HG02970 (cell line): Measurements from ENCODE around the gene PREB.
"Not testable (repeated sequence)": the region's sequence is repeated elsewhere in the genome, so short reads cannot be mapped to it uniquely, and the experiment has no call there.

Experiments used
- ATAC-seq: cut with Tn5 transposase; IDR thresholded peaks from one replicate; pipeline ENCODE4 v1.9.1; 2021; ENCODE audit warnings: mild to moderate bottlenecking, moderate library complexity, moderate number of reproducible peaks; ENCODE audit not compliant: unreplicated experiment, low FRiP score

The PREB gene, protein sequence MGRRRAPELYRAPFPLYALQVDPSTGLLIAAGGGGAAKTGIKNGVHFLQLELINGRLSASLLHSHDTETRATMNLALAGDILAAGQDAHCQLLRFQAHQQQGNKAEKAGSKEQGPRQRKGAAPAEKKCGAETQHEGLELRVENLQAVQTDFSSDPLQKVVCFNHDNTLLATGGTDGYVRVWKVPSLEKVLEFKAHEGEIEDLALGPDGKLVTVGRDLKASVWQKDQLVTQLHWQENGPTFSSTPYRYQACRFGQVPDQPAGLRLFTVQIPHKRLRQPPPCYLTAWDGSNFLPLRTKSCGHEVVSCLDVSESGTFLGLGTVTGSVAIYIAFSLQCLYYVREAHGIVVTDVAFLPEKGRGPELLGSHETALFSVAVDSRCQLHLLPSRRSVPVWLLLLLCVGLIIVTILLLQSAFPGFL

DNA sequence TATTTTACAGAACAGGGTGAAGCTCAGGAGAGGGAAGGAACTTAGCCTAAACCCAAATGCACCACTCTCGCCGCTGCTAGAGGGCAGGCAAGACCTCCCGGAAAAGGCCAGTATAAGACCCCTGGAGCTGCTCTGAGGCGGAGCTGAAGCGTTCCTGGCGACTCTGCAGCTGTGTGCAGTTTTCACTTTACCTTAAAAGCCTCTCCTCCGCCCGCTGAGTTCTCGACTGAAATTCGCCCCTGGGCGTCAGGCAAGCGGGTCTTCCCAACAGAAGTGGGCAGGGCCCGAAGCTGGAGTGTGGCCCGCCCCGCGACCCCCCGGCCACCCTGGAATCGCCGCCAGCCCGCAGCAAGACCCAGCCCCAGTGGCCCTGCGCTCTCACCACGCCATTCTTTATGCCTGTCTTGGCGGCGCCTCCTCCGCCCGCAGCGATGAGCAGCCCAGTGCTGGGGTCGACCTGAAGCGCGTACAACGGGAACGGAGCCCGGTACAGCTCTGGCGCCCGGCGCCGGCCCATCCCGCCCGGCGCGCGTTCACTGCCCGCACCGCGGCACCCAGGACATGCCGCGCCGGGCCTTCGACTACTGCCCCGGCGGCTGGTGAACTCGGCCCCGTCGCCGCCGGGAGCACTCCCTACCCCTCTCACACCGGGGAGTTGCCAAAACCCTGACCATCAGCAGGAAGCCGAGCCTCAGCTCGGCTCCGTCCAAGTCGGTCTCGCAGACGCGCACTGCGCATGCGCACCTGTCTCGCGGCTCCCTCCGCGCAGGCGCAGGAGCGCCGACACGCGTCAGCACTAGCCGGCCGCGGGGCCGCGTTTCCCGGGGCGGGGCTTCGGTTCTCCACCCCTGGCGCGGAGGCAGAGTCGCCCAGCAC, at the start of gene PREB:
Gene PREB (minus strand): TSS at position 732 of the 876 bp plus-strand sequence. CDS start 215 bp downstream, at position 517.
- ATAC-seq: peak; percentile 88

DNA sequence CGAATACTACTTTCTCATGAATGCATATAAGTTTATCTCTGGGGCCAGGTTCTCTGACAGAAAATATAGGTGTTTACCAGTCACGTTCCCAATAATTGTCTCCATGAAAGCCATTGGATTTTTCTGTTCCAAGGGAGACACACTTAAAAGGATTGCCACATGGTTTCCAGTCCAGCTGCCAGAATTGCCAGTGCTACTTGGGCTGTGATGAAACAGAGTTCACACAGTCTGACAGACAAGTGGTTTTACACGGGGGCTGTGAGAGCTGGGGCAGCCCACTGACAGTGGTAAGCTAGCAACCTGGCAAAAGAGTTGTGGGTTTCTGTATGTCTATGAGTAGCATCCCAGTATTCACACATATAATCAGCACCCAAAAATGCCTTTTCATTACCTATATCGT, 49.7 kb upstream of the PREB start:
- no peak for ATAC-seq

DNA sequence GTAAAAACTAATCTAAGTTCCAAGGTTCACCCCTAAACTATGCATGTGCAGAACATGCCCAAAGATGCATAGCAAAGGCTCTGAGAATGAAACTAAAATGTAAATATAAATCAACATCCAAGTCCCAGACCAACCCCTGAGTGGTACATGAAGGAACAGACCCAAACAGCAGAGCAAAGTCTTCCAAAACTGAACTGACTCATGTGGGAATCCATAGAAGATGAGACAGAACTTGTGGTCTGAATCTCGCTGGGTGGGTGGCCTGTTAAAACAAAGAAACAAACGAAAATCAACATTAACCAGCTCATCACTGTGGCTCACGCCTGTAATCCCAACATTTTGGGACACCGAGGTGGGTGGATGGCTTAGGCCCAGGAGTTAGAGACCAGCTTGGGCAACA, 47.9 kb upstream of the PREB start:
- ATAC-seq: no peak

DNA sequence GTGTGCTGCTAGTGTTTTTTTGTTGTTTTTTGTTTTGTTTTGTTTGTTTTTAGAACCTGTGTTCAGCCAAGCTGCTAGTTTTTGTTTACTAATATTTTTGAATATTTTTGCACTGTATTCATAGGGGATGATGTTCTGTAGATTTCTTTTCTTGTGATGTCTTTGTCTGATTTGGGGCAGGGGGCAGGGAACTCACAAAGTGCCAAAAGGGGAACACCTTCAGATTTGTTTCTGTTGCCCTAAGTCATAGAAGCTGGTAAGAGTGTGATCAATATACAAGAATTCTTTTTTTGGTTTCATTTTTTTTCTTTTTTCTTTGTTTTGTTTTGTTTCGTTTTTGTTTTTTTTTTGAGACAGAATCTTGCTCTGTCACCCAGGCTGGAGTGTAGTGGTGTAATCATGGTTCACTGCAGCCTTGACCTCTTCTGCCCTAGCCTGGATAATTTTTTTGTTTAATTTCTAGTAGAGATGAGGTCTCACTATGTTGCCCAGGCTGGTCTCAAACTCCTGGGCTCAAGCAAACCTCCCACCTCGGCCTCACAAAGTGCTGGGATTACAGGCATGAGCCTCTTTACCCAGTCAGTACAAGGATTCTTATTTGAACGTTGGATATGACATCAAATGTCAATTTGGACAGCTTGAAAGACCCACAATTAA, 45.0 kb upstream of the PREB start:
- ATAC-seq: no peak

DNA sequence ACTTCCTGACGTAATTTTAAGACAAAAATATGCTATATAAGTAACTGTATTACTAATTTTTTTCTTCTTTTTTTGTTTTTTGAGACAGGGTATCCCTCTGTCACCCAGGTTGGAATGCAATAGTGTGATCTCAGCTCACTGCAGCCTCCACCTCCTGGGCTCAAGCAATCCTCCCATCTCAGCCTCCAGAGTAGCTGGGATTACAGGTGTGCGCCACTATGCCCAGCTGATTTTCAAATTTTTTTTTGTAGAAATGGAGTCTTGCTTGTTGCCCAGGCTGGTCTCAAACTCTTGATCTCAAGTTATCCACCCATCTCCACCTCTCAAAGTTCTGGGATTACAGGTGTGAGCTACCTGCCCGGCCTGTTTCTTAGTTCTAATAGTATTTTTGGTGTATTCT, 44.0 kb upstream of the PREB start:
- ATAC-seq: no peak

DNA sequence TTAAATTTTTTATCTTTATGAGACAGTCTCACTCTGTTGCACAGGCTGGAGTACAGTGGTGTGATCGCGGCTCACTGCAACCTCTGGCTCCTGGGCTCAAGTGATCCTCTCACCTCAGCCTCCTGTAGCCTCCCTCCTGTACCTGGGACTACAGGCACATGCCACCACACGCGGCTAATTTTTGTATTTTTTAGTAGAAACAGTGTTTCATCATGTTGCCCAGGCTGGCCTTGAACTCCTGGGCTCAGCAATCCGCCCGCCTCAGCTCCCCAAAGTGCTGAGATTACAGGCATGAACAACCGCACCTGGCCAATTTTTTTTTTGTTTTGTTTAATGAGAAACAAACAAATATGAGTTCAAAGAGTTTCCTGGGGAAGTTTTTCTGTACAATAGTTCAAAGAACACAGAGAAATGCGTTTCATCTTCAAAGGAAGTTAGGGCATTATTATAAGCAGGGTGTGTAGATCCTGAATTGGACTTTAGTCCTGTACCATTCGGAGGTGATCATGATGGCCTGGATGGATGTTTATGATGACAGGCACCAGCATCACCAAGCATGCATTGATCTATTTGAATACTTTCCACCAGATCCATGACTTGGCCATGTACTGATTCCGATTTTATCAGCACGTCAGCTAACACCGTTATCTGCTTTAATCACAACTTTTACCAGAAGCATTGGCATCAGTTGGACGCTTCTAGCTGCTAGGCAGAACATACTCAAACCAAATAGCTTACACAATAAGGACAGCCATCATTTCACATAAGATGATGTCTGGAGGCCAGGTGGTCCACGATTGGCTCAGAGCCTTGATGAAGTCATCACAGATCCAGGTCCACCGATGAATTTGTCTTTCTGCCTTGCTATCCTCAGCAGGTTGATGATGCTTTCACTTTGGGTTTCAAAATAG, 43.3 kb upstream of the PREB start:
- no peak for ATAC-seq

DNA sequence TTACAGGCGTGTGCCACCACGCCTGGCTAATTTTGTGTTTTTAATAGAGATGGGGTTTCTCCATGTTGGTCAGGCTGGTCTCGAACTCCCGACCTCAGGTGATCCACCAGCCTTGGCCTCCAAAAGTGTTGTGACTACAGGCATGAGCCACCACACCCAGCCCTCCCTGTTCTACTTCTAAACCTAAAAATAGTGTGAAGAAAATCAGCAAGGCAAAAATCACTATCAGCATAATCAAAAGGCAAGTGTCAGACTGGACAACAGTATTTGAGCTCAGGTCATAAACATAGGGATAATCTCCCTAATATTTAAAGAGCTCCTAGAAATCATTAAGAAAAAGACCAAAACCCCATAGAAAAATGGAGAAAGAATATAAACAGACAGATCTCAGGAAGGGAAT, 41.3 kb upstream of the PREB start:
- ATAC-seq: not testable (repeated sequence)

DNA sequence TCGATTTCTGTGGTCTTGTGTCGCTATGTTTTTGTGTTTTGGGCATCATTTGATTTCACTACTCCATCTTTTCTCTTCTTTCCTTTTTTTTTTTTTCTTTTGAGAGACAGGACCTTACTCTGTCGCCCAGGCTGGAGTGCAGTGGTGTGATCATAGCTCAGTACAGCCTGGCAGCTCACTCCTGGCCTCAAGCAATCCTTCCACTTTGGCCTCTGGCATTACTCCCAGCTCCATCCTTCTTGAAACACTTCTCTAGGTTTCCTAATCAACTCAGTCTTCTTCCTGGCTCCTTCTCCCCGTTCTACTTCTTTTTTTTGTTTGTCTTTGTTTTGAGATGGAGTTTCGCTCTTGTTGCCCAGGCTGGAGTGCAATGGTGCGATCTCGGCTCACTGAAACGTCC, 40.9 kb upstream of the PREB start:
- no peak for ATAC-seq

DNA sequence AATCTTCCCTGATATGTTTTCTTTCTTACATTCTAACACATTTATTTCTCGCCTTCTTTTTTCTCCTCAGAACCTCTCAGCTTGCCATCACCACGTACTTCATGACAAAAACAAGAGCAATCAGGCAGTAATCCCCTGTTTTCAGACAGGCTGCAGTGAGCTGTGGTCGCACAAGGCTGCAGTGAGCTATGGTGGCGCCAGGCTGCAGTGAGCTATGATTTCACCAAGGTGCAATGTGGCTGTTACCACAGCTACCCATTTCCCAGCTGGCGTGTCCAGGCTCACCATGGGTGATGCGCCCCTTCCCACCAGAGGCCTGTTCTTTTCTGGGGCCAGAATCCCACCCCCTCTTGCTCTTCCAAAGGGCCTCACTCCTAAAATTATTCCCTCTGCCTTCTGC, 40.2 kb upstream of the PREB start:
- no peak for ATAC-seq

DNA sequence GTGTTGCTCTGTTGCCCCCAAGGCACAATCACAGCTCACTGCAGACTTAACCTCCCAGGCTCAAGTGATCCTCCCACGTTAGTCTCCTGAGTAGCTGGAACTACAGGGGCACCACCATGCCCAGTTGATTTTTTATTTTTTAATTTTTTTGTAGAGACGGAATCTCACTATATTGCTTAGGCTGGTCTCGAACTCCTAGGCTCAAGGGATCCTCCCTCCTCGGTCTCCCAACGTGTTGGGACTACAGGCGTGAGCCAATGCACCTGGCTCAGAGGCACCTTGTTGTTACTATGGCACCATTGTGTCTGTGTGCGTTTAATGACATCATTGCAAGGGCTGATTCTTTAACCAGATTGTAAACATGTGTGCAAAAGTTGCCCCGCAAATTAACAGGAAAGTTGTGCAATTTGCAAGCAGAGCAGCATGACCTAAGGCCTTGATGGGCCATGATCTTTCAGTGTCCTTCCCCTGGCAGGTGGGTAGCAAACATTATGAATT, 37.0 kb upstream of the PREB start:
- no peak for ATAC-seq

DNA sequence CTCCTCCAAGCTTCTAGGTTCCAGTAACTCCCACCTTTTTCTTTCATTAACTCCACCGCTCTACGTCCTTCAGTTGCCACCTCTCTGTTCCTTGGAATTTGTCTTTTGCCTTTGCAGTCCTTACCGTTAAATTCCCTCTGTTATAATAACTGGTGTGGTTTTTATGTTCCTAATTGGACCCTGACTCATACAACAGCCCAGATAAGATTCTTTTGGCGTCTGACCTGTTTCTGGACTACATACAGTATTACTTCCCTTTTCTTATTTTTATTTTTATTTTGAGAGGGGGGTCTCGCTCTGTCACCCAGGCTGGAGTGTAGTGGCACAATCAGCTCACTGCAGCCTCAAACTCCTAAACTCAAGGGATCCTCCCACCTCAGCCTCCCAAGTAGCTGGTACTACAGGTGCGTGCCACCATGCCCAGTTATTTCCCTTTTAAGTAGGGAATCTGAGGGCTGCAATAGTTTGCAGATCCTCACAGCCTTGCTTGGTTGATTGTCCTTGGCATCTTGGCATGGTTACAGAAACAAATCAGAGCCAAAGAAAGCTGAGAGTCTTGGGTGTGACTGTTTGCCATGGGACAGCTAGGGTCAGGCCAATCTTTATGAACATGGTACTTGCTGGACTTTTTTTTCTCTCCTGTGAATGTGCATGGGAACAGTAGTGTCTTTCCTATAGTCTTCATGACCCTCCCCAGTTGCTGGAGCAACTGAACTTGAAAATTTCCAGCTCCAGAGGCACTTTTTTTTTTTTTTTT, 36.3 kb upstream of the PREB start:
- ATAC-seq: no peak

DNA sequence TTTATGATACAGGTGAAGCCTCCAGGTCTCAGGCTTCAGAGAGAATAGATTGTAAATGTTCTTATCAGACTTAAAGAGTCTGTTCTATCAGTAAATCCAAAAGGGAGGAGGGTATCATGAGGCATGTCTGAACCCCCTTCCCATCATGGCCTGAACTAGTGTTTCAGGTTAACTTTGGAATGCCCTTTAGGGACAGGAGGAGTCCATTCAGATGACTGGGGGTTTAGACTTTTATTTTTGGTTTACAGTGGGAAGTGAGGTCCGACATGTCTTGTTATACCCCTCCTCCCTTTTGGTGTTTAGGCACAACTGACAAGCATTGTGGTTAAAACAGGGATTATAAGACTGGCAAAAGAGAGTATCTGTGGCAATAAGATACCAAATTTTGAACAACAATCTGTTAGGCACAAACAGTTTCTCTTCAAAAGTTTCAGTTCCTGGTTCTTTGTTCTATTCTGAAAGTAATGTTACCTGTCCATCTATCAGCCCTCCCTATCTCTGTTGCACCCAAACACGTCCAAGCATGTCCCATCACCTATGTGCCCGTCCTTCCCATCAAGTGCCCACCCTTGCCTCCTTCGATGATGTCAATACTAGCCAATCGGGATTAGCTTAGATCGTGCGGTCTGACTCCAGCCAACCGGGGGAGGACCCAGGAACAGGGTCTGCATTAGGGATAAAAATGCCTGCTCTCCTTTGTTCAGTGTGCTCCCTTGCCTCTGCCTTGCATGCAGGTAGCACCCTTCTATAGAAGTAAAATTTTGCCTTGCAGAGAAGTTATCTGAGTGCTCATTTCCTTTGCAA, 30.7 kb upstream of the PREB start:
- peak; percentile 51 for ATAC-seq

DNA sequence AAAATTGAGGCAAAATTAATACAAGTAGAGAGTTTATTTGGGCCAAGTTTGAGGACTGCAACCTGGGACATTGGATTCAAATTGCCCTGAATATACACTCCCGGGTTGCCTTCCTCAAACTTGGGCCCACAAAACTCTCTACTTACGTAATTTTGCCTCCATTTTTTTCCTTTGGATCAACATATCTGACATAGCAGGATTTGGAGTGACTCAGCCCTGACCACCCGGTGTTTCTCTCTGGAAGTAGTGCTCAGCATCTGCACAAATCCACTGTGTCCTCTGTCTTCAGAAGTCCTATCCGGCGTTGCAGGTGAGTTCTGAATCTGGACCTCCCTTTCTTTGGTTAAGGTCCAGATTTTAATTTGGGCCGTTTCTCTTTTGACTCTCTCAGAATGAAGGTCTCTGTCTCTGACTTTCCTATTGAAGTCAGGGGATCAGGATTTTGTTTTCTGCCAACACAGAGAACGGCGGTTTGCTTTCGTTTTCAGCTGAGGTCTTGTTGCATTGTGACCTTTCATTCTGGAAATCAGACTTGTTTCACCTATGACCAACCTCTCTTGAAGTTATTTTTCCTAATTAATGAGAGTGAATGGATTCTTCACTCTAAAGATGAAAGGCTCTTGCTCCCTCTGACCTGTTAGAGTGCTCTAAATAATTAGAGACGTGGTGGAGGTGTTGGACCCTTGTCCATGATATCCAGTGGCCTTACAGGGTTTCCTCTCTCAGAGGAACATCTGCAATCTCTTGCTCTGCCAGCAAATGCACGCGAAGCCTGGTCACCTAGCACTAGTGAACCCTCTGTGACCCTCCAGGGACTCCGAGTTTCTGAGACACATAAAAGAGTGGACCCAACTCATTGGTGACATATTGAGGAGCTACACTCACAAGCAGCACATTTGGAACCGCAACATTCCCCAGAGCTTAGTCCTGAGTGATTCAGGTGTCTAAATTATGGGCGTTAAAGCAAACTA, 28.0 kb upstream of the PREB start:
- no peak for ATAC-seq

DNA sequence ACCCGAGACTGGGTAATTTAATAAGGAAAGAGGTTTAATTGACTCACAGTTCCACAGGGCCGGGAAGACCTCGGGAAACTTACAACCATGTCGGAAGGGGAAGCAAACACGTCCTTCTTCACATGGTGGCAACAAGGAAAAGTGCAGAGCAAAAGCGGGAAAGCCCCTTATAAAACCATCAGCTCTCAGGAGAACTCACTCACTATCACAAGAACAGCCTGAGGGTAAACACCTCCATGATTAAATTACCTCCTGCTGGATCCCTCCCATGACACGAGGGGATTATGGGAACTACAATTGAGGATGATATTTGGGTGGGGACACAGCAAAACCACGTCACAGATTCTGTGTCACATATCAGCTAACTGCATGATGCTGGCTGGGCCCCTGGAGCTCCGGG, 25.8 kb upstream of the PREB start:
- no peak for ATAC-seq

DNA sequence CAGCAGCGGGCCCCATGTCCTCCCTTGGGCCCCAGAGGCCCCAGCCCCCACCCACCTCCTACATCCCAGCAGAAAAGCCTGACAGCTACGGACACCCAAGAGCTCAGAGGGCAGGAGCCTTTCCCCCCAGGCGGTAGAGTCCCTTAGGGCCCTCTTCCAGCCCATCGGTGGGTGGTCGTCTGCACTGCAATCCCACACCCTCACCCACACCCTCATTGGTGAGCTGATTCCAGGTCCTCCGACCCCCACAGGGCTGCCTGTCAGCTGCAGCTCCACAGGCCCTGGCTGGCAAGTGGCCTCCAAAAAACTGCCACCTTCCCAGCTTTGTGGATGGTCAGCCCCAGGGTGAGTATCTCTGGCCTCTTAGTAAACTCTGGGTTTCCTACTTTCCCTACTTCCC, 24.8 kb upstream of the PREB start:
- no peak for ATAC-seq

DNA sequence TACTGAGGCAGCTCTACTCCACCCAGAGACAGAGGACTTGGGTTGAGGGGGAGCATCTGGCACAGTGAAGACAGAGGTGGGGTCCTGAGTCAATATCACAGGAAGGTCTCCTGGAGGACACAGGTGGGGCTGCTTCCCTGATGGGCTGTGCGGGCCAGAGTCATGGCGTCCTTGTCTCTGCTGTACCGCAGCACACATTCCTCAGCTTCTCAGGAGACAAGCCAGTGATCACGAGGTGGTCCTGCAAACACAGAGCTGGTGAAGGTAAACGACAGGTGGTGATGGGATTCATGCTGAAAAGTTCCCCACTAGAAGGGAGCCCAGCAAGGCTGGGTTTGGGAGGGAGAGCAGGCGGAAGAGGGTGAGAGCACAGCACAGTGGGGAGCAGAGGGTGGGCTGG, 24.0 kb upstream of the PREB start:
- ATAC-seq: no peak

DNA sequence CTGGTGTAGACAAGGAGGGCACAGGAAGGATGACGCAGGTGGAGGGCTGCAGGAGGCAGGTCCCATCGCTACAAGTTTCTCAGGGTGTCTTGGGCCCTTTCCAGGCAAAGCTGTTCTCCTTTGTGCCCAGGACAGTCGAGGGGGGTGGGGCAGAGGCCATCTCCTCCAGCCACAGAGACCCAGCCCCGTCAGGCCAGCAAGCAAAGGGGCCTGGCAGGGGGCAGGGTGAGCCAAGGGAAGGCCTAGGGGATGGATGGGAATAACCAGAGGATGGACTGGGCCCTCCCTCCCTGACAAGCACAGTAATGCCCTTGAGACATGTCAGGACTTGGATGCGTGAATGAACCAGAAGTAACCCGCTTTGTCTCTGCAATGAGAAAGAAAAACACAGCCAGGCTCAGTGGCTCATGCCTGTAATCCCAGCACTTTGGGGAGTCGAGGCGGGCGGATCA, 20.7 kb upstream of the PREB start:
- ATAC-seq: no peak
